Osteoblast (primary cell): ENCODE results near the gene RALGPS1. TPM values are rescaled to one million over a fixed set of nuclear protein-coding genes. Genes with fewer than 3 reads are reported as not detected.

Source experiments
- DNase-seq: peaks from one replicate; pipeline ENCODE4 v3.0.0; 2011; ENCODE audit warnings: low spot score, mixed read lengths; ENCODE audit not compliant: insufficient read length; ENCODE audit errors: missing footprints
- H2AFZ ChIP-seq: 2 replicates; pipeline ENCODE4 v1.6.0; 2011; ENCODE audit warnings: mild to moderate bottlenecking, low read length
- H3K27ac ChIP-seq: 2 replicates; pipeline ENCODE4 v1.5.1; 2011; ENCODE audit warnings: mild to moderate bottlenecking, low read depth, low read length, moderate library complexity
- H3K27me3 ChIP-seq: 2 replicates; pipeline ENCODE4 v1.6.0; 2012; ENCODE audit warnings: mild to moderate bottlenecking, control low read depth, inconsistent platforms, low read length, moderate library complexity; ENCODE audit not compliant: insufficient read depth
- H3K36me3 ChIP-seq: 2 replicates; pipeline ENCODE4 v1.5.1; 2011; ENCODE audit warnings: mild to moderate bottlenecking, low read length, control low read depth, moderate library complexity; ENCODE audit not compliant: insufficient read depth
- H3K4me1 ChIP-seq: 2 replicates; pipeline ENCODE4 v1.5.1; 2011; ENCODE audit warnings: mild to moderate bottlenecking, low read length, control low read depth, moderate library complexity; ENCODE audit not compliant: insufficient read depth
- H3K4me2 ChIP-seq: 2 replicates; pipeline ENCODE4 v1.6.0; 2011; ENCODE audit warnings: mild to moderate bottlenecking, low read length; ENCODE audit not compliant: insufficient read depth
- H3K4me3 ChIP-seq: fragments of 200-600 bp; sonication (generic); 3 replicates; pipeline ENCODE4 v1.5.1; 2012; ENCODE audit warnings: mild to moderate bottlenecking, low read length, inconsistent platforms; ENCODE audit not compliant: insufficient read depth
- H3K79me2 ChIP-seq: 2 replicates; pipeline ENCODE4 v1.6.0; 2012; ENCODE audit warnings: mild to moderate bottlenecking, low read length, control low read depth, inconsistent platforms; ENCODE audit not compliant: insufficient read depth
- H3K9me3 ChIP-seq: 2 replicates; pipeline ENCODE4 v1.5.1; 2011; ENCODE audit warnings: low read depth, low read length, control low read depth
- H4K20me1 ChIP-seq: 2 replicates; pipeline ENCODE4 v1.6.0; 2012; ENCODE audit warnings: mild to moderate bottlenecking, low read length, control low read depth; ENCODE audit not compliant: insufficient read depth
- CTCF ChIP-seq: IDR thresholded peaks from 2 replicates; pipeline ENCODE4 v1.5.1; 2011; ENCODE audit warnings: mild to moderate bottlenecking, low read depth, low read length, moderate library complexity; ENCODE audit errors: extremely low read depth
- total RNA-seq: library from RNA; depleted of rRNA; stranded (reverse); fragments of >200 nt; gene quantifications from 2 replicates; pipeline ENCODE4 v1.2.3, GENCODE V29; 2012

The RALGPS1 gene
- total RNA-seq, 1 donor = 5.1 TPM

- Histone ChIP-seq H3K4me2 (no peak overlapping the region), H4K20me1 (no peaks in the 10 kb centered on the region), H3K36me3 (no peaks in the 10 kb centered on the region), H3K4me1 (no peaks in the 10 kb centered on the region), H3K4me3 (no peak overlapping the region), H3K79me2 (no peaks in the 10 kb centered on the region), H2AFZ (no peak overlapping the region), H3K9me3 (no peaks in the 10 kb centered on the region), H3K27me3 (no peaks in the 10 kb centered on the region), H3K27ac (no peak overlapping the region)
- no peak for TF ChIP-seq CTCF
- DNase-seq = peak; percentile 76
Measured at GRCh38 chr9:127195976-127196825, 281.6 kb downstream of the RALGPS1 start.

GRCh38 chr9:127196826-127197145 is 282.2 kb downstream of the RALGPS1 start:
- Histone ChIP-seq H4K20me1 (no peaks in the 10 kb centered on the region), H3K27ac (no peak overlapping the region), H3K36me3 (no peaks in the 10 kb centered on the region), H3K9me3 (no peaks in the 10 kb centered on the region), H3K4me3 (no peak overlapping the region), H2AFZ (no peak overlapping the region), H3K4me2 (no peak overlapping the region), H3K27me3 (no peaks in the 10 kb centered on the region), H3K79me2 (no peaks in the 10 kb centered on the region), H3K4me1 (no peaks in the 10 kb centered on the region)
- no peak for DNase-seq
- no peak for TF ChIP-seq CTCF

GRCh38 chr9:127197186-127197860 is 282.7 kb downstream of the RALGPS1 start:
- Histone ChIP-seq H3K9me3 (no peaks in the 10 kb centered on the region), H3K4me1 (no peaks in the 10 kb centered on the region), H3K4me2 (no peak overlapping the region), H2AFZ (no peak overlapping the region), H4K20me1 (no peaks in the 10 kb centered on the region), H3K27ac (no peak overlapping the region), H3K4me3 (no peak overlapping the region), H3K79me2 (no peaks in the 10 kb centered on the region), H3K27me3 (no peaks in the 10 kb centered on the region), H3K36me3 (no peaks in the 10 kb centered on the region)
- no peak for TF ChIP-seq CTCF
- DNase-seq = peak; percentile 58

GRCh38 chr9:127197861-127198430 is 283.4 kb downstream of the RALGPS1 start:
- Histone ChIP-seq H3K36me3 (no peaks in the 10 kb centered on the region), H2AFZ (no peak overlapping the region), H3K79me2 (no peaks in the 10 kb centered on the region), H4K20me1 (no peaks in the 10 kb centered on the region), H3K4me3 (no peak overlapping the region), H3K4me1 (no peaks in the 10 kb centered on the region), H3K27me3 (no peaks in the 10 kb centered on the region), H3K9me3 (no peaks in the 10 kb centered on the region), H3K27ac (no peak overlapping the region), H3K4me2 (no peak overlapping the region)
- no peak for TF ChIP-seq CTCF
- no peak for DNase-seq
